ENCODE measurements around the gene SH3GLB2.
"Not testable (repeated sequence)": the region's sequence is repeated elsewhere in the genome, so short reads cannot be mapped to it uniquely, and the experiment has no call there.

SH3GLB2 gene

GRCh38 chr9:129014124-129014523 is 14.0 kb downstream of the SH3GLB2 start:
- no peak for DNase-seq

DNA sequence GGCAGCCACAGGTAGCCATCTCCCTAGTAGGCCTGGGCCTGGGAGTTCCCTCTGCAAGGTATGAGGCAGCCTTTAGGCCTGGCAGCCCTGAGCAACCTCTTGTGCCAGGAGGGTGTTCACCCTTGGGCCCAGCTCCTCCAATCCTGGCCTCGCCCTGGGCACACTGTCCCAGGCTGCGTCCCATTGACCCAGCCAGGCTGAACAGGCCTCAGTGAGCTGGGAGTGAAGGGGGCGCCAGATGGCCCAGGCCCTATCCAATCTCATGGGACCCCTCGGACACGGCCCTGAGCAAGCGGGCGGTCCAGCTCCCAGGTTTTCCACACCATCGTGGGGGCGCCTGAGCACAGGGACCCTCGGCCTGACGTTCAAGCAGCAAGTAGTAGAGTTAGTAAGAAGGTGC is 14.5 kb downstream of the SH3GLB2 start:
- no peak for DNase-seq

- no peak for DNase-seq
Observed at GRCh38 chr9:129012893-129013448, 15.2 kb downstream of the SH3GLB2 start.

- no peak for DNase-seq
Observed at GRCh38 chr9:129012343-129012742, 15.8 kb downstream of the SH3GLB2 start.

- DNase-seq: no peak
Observed at GRCh38 chr9:129011761-129012181, 16.4 kb downstream of the SH3GLB2 start.

DNA sequence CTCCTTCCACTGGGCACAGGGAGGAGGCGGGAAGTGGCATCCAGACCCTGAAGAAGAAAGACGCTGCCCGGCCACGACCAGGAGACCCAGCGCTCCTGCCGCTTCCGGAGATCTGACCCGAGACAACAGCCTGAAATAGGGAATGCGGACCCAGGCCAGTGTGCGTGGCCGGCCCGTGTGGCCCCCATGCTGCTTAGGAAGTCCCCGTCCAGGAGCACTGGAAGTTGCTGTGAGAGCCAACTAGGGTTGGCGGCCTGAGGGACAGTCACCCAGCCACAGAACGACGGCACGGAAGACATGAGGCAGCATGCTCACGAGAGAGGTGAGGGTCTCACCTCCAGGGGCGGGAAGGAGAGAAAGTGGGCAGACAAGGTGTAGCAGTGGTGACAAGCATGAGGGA is 17.0 kb downstream of the SH3GLB2 start:
- DNase-seq: no peak

DNA sequence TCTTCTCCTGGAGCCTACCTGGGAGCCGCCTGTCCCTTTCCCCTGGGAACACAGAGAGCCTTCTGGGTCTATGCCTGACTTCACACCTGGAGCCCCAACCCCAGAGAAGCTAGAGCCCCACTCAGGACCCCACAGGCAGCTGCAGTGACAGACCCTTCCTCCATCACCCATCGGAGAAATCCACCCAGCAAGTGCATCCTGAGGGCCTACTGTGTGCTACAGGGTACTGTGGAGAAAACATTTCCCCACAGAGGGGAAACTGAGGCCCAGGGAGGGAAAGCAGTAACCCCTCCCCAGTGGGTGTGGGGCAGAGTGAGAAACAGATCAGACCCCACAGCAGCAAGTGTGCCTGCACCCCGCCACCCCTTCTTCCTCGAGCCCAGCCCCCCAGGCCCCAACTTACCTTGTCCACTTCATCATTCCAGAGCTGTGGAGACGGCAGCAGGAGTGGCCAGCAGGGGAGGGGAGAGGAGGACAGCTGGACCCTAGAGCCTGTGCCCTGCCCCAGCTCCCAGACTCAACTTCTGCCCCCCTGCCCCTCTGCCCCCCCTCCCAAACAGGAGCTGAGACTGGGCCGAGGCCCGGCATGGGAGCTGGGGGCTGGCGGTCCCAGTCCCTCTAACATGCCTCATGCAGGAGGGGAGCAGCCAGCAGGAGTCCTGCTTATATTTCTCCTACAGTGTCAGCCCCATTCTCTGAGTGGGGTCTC is 17.7 kb downstream of the SH3GLB2 start:
- DNase-seq: no peak

DNA sequence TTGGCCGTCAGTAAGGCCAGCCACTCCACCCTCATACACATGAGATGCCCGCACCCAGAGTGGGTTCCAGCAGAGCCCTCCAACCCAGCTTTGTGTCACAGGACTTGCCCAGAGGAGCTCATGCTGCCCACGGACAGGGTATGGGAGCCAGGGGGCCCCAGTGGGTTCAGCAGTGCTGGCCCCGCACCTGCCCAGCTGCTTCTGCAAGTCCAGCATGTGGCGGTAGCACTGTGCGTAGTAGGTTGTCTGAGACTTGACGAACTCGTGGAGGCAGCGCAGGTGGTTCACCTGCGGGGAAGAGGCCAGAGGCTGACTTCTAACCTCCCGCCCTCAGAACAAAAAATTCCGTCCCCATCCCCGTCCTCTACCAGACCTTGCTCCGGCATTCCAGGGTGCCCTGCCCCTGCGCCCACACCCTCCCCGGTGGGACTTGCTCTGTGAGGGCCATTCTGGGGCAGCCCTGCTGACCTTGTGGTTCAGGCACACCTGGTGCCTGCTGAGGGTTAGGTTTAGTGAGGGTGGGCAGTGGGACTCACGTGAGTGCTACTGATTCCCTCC is 18.5 kb downstream of the SH3GLB2 start:
- DNase-seq: no peak

GRCh38 chr9:129008986-129009583 is 19.0 kb downstream of the SH3GLB2 start:
- DNase-seq: no peak

DNA sequence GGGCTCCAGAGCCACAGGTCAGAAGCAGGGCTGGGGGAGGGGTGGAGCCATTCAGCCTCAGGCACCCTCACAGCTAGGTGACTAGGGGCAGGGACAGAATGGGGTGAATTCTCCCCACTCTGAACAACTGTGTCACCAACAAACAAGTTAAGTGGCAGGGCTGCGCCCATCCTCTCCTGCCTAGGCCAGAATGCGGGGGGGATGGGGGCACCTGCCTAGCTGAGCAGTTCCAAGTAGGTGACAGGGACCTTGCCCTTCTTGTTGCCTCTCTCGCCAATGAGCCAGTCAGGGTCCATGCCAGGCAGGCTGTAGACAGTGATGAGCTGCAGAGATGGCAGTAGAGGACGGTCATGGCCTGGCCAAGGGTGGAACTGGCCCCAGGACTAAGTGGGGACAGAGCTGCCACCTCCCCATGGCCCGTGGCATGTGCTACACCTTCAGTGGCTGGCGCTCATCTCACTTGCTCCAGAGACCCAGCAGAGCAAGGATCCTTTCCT is 19.6 kb downstream of the SH3GLB2 start:
- DNase-seq: no peak

DNA sequence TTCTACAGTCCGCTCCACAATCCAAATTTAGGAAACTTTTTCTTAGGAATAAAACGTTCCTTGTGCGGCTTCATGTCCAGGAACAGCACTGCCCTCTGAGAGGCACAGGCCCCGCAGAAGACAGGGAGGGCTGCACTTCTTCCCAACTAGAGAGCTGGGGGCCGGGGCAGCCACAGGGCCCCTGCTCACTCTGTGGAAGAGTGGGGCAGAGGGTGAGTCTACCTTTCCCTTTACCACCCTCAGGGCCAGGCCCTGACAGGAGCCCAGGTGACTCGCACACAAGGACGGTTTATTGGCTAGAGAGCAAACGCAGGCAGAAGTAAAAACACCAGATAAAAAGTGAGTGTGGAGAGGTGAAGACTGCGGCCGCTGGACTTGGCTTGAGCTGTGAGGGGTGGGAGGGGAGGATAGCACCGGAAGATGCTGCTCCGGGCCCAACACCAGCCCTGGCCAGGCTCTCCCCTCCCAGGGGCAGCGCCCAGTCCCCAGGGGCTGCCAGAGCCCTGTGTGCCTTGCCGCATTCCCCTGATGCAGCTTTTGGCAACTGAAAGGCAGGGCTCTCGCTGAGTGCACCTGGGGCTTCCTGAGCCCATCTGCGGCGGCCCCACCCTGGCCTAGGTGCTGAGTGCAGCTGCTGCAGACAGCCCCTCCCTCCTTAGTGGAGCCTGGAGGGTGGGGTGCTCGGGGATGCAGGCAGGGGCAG is 20.2 kb downstream of the SH3GLB2 start:
- no peak for DNase-seq

DNA sequence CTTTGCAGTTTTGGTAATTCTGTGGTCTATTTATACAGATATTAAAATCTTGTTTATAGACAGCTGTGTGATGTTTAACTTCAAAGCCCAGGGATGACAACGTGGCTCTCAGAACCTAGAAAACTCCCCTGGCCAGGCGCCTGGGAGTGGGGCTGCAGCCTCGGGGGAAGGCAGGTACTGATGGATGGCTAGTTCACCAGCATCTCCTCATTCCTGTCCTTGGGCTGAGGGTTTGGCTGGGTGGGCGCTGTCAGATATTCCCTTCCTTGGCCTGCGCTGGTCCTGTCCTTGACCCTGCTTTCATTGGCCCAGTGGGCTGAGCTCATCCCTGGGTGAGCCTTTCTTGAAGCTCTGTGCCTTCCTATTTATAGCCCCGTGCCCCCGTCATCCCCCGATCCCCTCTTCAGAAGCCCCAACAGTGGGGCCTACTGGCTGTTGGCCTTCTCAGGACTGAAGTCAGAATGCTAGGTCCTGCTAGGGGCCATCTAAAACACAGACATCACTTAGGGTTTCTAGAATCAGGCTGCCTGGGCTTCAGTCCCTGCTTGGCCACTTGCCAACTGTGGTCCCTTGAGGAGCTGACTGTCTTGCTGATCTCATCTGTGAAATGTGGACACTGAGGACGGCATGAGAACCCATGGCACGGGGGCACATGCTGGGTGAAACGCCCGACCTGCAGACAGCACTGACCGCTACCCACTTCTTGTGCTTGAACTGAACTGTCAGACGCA is 20.9 kb downstream of the SH3GLB2 start:
- no peak for DNase-seq

- DNase-seq: peak; percentile 58
Observed at GRCh38 chr9:129006328-129007034, 21.6 kb downstream of the SH3GLB2 start.

DNA sequence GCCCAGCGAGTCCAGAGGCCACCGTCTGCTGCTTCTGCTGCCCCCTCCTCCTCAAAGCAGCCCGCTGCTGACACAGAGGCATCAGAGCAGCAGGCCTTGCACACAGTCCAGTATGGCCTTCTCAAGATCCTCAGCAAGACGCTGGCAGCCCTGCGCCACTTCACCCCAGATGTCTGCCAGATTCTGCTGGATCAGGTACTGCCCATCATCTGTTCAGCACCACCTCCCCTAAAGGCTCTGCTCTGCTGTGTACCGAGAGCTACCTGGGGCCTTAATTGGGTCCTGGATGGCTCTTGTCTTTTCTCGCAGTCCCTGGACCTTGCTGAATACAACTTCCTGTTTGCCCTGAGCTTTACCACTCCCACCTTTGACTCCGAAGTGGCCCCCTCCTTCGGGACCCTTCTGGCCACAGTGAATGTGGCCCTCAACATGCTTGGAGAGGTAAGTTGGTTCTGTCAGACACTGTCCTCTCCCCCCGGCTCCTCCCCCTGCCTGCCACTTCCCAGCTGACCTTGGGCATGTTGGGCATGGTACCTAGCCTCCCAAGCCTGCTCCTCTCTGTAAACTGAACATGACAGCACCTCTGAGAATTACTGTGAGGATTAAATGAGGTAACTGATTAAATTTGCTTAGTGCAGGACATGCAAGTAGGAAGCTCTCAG is 22.7 kb downstream of the SH3GLB2 start:
- DNase-seq: no peak

DNA sequence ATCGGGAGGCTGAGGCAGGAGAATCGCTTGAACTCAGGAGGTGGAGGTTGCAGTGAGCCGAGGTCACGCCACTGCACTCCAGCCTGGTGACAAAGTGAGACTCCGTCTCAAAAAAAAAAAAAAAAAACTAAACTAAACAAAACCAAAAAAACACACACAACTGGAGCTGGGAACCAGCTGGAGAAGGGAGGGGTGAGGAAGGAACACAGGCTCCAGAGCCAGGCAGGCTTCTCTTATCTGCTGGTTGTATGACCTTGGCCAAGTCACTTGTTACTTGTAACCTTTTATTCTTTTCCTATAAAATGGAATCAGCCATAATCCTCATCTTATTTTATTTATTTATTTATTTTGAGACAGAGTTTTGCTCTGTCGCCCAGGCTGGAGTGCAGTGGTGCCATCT is 24.0 kb downstream of the SH3GLB2 start:
- DNase-seq: not testable (repeated sequence)

- DNase-seq: no peak
Observed at GRCh38 chr9:129002992-129003391, 25.1 kb downstream of the SH3GLB2 start.

GRCh38 chr9:129001504-129002325 is 26.4 kb downstream of the SH3GLB2 start:
- no peak for DNase-seq

- no peak for DNase-seq
Observed at GRCh38 chr9:128999581-129000206, 28.4 kb downstream of the SH3GLB2 start.

- no peak for DNase-seq
Observed at GRCh38 chr9:128998462-128998861, 29.7 kb downstream of the SH3GLB2 start.

DNA sequence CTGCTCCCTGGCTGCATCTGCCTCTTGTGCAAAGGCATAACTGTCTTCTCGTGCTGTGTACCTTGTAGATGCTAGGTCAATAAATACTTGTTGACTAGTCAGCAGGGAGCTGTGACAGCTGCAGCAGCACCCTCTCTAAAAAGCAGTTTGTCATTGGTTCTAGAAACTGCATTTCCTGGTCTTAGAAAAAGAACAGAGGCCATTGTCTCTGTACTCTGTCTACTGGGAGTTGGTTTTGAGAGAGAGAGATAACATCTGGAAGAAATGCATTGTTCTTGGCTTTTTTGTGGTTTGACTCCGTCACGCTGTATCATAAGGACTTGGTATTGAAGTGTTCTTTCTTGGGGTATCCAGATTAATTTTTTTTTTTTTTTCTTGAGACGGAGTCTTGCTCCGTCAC is 32.3 kb downstream of the SH3GLB2 start:
- no peak for DNase-seq
